ENCODE data around the gene SCUBE2. TPM values are rescaled to one million over a fixed set of nuclear protein-coding genes. Genes with fewer than 3 reads are reported as not detected.

SCUBE2 gene
- total RNA-seq, 1 donor from 2014 or later: 5.0 TPM

DNA sequence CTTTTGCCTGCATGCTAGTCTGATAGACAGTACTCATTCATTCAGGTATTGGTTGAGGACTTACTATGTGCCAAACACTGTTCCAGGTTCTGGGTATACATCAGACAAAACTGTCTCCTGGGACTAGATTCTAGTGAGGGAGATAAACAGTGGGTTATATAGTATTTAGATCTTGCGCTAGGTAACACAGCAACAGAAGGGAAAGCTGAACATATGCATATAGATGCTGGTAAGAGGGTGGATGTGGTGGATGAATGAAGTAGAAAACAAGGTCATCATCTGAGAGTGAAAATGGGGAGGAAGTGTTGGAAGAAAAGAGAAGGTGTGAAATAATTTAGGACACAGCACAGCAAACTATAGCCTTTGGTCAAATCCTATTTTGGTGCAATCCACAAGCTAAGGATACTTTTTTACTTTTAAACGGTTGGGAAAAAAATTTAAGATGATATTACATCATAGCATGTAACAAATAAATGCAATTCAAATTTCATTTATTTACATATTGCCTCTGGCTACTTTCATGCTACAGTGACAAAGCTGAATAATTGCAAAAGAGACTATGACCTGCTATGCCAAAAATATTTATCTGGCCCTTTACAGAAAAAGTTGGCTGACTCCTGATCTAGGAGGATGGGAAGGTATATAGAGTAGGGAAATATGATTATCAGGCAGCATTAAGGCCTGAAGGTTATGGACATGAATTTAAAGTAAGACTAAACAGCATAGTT, 120.0 kb downstream of the SCUBE2 start:
- no peak for DNase-seq (ENCODE audit: low spot score)
- Mint-ChIP-seq H3K4me3 (ENCODE audit: unreplicated experiment) (no peak overlapping the region), H3K36me3 (ENCODE audit: low read depth) (no peaks in the 10 kb centered on the region), H3K27ac (ENCODE audit: unreplicated experiment) (no peak overlapping the region), H3K4me1 (ENCODE audit: low read depth) (peaks cover 4% of the 10 kb centered on the region), H3K9me3 (ENCODE audit: low read depth) (no peaks in the 10 kb centered on the region), H3K27me3 (ENCODE audit: low read depth) (no peaks in the 10 kb centered on the region)
- TF ChIP-seq CTCF (IDR thresholded peaks at IDR 0.05): no peak

Small RNA genes within 50 kb of the gene (microRNA-seq; reads per million reads assigned to microRNA genes)
- gene MIR5691 (ENCODE audit: borderline number of aligned reads): not detected

Other genes starting within 250 kb of the SCUBE2 start
- 24.0 to 30.1 TPM (median 29.3 TPM) in 3 replicates for gene AKIP1, start 180.4 kb downstream of the SCUBE2 start, total RNA-seq
- gene C11orf16, start 158.7 kb downstream of the SCUBE2 start, total RNA-seq: not detected in 3 replicates
- not detected in 3 replicates for gene ASCL3, start 148.6 kb downstream of the SCUBE2 start, total RNA-seq
- gene TMEM9B, start 127.2 kb downstream of the SCUBE2 start, total RNA-seq: 20.7 to 28.2 TPM (median 22.5 TPM) in 3 replicates
- gene NRIP3, start 87.6 kb downstream of the SCUBE2 start, total RNA-seq: 1.6 to 3.5 TPM (median 2.9 TPM) in 3 replicates
- gene DENND5A, start 173.8 kb upstream of the SCUBE2 start, total RNA-seq: 94.0 to 116 TPM (median 111 TPM) in 3 replicates
- gene TMEM41B, start 223.0 kb upstream of the SCUBE2 start, total RNA-seq: 24.6 to 30.8 TPM (median 27.9 TPM) in 3 replicates